K562 (cell line): ENCODE data around the gene RCOR2. TPM values are rescaled to one million over a fixed set of nuclear protein-coding genes. Genes with fewer than 3 reads are reported as not detected.

Source experiments
- FOXK1 ChIP-seq: sonication (generic); formaldehyde crosslinking; IDR thresholded peaks from 2 replicates; pipeline ENCODE4 v1.8.0; 2022; ENCODE audit warnings: missing genetic modification reagents, mild to moderate bottlenecking, borderline replicate concordance
- HEY1 ChIP-seq: fragments of 250-450 bp; sonication (Bioruptor Pico); IDR thresholded peaks from 2 replicates; pipeline ENCODE4 v1.5.0; 2020; ENCODE audit warnings: mild to moderate bottlenecking, moderate library complexity, borderline replicate concordance
- JUNB ChIP-seq: fragments of 450-650 bp; formaldehyde crosslinking; conservative IDR thresholded peaks from 2 replicates; pipeline ENCODE4 v1.4.0; 2020; ENCODE audit warnings: mild to moderate bottlenecking
- PHB2 ChIP-seq: fragments of 450-650 bp; IDR thresholded peaks from 2 replicates; pipeline ENCODE4 v1.6.1; 2017; ENCODE audit warnings: low read depth
- PRPF4 ChIP-seq: fragments of 200-400 bp; formaldehyde crosslinking; IDR thresholded peaks from one replicate; pipeline ENCODE4 v1.6.1; 2017; ENCODE audit warnings: low read length, low read depth, mild to moderate bottlenecking; ENCODE audit not compliant: insufficient read depth, poor library complexity, severe bottlenecking
- RBM22 ChIP-seq: fragments of 200-400 bp; formaldehyde crosslinking; IDR thresholded peaks from 2 replicates; pipeline ENCODE4 v1.6.1; 2018; ENCODE audit warnings: low read length, low read depth; ENCODE audit not compliant: poor library complexity, severe bottlenecking
- TCF3 ChIP-seq: sonication (generic); formaldehyde crosslinking; IDR thresholded peaks from 2 replicates; pipeline ENCODE4 v1.4.0; 2020; ENCODE audit warnings: mild to moderate bottlenecking, missing genetic modification reagents
- ZC3H4 ChIP-seq: sonication (generic); formaldehyde crosslinking; IDR thresholded peaks from 2 replicates; pipeline ENCODE4 v1.9.0; 2021; ENCODE audit warnings: missing genetic modification reagents, borderline replicate concordance
- polyA plus RNA-seq, 8 experiments: library from polyadenylated mRNA; depleted of rRNA in 4 of 8; stranded (reverse) in 5 of 8; unstranded in 3 of 8; fragments of >200 nt; fragmentation: Nextera tagmentation in 2 of 8; fragmentation: Illumina TruSeq in 1 of 8; extraction: Ambion mirVana in 2 of 8; extraction: Trizol in 1 of 8; gene quantifications; 2 replicates each; pipeline versions ENCODE4 v1.2.1 to v1.2.3, GENCODE V29; 2011 to 2014; ENCODE audit warnings: inconsistent platforms in 1 of 8, missing spikeins in 1 of 8
- total RNA-seq, 7 experiments: library from RNA; depleted of rRNA in 6 of 7; stranded (reverse); fragments of >200 nt in 6 of 7; fragmentation: Illumina TruSeq in 2 of 7; extraction: Trizol in 2 of 7; gene quantifications; 2 replicates each; pipeline versions ENCODE4 v1.2.1 to v1.2.3, GENCODE V29; 2011 to 2021; ENCODE audit warnings: low replicate concordance in 1 of 7
- TF ChIP-seq, protein P1 (sequence below), 2 experiments: fragments of 450-650 bp in 1 of 2; IDR thresholded peaks; 2 replicates each; pipeline ENCODE4 v1.6.1; 2011 to 2017; ENCODE audit warnings: low read depth in 2 of 2, antibody characterized with exemption in 1 of 2, borderline replicate concordance in 1 of 2, low read length in 1 of 2, mild to moderate bottlenecking in 1 of 2, mixed read lengths in 1 of 2; ENCODE audit not compliant: control insufficient read depth in 1 of 2
- TF ChIP-seq, protein P2 (sequence below): fragments of 250-450 bp; sonication (Bioruptor Pico); IDR thresholded peaks from 2 replicates; pipeline ENCODE4 v1.5.1; 2021; ENCODE audit warnings: mild to moderate bottlenecking
- TF ChIP-seq, protein P3 (sequence below): fragments of 250-450 bp; sonication (Bioruptor Pico); IDR thresholded peaks from 2 replicates; pipeline ENCODE4 v1.5.0; 2021; ENCODE audit warnings: mild to moderate bottlenecking, borderline replicate concordance
- TF ChIP-seq, protein P4 (sequence below), 2 experiments: fragments of 450-650 bp; IDR thresholded peaks; 2 replicates each; pipeline ENCODE4 v1.6.1; 2018; ENCODE audit warnings: mild to moderate bottlenecking in 2 of 2, low read depth in 1 of 2; ENCODE audit not compliant: partially characterized antibody in 2 of 2
- TF ChIP-seq, protein P5 (sequence below): sonication (generic); formaldehyde crosslinking; IDR thresholded peaks from 2 replicates; pipeline ENCODE4 v1.8.0; 2022; ENCODE audit warnings: mild to moderate bottlenecking, missing genetic modification reagents

RCOR2 gene
- total and polyA plus RNA-seq, 9 of the 15 experiments (the other 6 are each of a cell fraction or from before 2014, with no cell fraction given), result 0.04 to 6.5 (median 2.5) TPM; not detected in 1

DNA sequence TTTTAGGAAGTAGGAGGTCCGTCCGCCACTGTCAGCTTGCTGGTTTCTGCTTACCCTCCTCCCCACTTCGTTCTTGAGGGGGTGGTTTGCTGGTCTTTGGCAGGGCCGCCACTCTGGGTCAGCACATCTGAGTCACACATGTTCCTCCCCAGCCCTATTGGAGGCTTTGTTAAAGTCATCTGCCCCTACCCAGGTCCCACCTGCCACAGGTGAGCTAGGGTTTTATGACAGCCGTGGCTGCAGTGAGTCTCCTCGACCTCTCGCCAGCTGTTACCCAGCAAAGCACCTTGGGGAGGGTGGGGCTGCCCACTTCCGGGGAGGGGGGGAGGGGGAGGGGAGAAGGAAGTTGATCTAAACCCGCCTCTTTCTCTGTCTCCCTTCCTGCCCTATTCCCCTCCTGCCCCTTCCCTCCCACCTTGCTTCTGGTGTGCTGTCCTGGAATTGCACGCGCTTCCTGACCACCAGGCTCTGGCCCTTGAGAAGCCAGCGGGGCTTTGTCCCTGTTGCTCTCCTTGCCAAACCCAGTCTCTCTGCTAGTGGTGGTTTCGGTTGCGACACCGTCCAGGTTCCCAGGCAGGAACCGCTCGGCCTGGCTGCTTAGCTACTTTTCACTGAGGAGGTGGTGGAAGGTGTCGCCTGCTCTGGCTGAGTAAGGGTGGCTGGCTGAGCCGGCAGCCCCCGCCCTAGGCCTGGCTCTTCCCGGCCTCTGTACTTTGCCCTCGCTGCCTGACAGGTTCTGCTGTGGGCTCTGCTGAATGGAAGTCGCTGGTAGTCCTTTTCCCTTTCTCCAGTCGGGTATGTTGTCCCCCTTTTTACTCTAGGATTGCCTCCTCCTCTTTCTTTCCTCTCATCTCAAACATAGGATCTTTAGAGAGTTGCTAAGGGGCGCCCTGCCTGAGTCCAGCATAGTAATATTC, 28.5 kb downstream of the RCOR2 start (continued):
- TF ChIP-seq ZC3H4 (CRISPR knock-in tag), result no peak
- TF ChIP-seq PHB2, result no peak
- TF ChIP-seq JUNB (CRISPR knock-in tag), result no peak
- no peak for TF ChIP-seq HEY1 (CRISPR knock-in tag)
- TF ChIP-seq, protein P1, sequence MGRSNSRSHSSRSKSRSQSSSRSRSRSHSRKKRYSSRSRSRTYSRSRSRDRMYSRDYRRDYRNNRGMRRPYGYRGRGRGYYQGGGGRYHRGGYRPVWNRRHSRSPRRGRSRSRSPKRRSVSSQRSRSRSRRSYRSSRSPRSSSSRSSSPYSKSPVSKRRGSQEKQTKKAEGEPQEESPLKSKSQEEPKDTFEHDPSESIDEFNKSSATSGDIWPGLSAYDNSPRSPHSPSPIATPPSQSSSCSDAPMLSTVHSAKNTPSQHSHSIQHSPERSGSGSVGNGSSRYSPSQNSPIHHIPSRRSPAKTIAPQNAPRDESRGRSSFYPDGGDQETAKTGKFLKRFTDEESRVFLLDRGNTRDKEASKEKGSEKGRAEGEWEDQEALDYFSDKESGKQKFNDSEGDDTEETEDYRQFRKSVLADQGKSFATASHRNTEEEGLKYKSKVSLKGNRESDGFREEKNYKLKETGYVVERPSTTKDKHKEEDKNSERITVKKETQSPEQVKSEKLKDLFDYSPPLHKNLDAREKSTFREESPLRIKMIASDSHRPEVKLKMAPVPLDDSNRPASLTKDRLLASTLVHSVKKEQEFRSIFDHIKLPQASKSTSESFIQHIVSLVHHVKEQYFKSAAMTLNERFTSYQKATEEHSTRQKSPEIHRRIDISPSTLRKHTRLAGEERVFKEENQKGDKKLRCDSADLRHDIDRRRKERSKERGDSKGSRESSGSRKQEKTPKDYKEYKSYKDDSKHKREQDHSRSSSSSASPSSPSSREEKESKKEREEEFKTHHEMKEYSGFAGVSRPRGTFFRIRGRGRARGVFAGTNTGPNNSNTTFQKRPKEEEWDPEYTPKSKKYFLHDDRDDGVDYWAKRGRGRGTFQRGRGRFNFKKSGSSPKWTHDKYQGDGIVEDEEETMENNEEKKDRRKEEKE (IDR thresholded peaks at IDR 0.05; ENCODE audit: borderline replicate concordance in 1 of 2, control insufficient read depth in 1 of 2, low read depth in 2 of 2, low read length in 1 of 2), result no peak
- TF ChIP-seq, protein P2, sequence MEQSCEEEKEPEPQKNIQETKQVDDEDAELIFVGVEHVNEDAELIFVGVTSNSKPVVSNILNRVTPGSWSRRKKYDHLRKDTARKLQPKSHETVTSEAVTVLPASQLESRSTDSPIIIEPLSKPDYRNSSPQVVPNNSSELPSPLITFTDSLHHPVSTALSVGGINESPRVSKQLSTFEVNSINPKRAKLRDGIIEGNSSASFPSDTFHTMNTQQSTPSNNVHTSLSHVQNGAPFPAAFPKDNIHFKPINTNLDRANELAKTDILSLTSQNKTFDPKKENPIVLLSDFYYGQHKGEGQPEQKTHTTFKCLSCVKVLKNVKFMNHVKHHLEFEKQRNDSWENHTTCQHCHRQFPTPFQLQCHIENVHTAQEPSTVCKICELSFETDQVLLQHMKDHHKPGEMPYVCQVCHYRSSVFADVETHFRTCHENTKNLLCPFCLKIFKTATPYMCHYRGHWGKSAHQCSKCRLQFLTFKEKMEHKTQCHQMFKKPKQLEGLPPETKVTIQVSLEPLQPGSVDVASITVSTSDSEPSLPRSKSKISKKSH (CRISPR knock-in tag), result no peak
- TF ChIP-seq TCF3 (CRISPR knock-in tag), result no peak
- TF ChIP-seq RBM22, result no peak
- TF ChIP-seq, protein P3, sequence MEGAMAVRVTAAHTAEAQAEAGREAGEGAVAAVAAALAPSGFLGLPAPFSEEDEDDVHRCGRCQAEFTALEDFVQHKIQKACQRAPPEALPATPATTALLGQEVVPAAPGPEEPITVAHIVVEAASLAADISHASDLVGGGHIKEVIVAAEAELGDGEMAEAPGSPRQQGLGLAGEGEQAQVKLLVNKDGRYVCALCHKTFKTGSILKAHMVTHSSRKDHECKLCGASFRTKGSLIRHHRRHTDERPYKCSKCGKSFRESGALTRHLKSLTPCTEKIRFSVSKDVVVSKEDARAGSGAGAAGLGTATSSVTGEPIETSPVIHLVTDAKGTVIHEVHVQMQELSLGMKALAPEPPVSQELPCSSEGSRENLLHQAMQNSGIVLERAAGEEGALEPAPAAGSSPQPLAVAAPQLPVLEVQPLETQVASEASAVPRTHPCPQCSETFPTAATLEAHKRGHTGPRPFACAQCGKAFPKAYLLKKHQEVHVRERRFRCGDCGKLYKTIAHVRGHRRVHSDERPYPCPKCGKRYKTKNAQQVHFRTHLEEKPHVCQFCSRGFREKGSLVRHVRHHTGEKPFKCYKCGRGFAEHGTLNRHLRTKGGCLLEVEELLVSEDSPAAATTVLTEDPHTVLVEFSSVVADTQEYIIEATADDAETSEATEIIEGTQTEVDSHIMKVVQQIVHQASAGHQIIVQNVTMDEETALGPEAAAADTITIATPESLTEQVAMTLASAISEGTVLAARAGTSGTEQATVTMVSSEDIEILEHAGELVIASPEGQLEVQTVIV (CRISPR knock-in tag), result no peak
- TF ChIP-seq PRPF4, result no peak
- no peak for TF ChIP-seq FOXK1 (CRISPR knock-in tag)
- TF ChIP-seq, protein P4, sequence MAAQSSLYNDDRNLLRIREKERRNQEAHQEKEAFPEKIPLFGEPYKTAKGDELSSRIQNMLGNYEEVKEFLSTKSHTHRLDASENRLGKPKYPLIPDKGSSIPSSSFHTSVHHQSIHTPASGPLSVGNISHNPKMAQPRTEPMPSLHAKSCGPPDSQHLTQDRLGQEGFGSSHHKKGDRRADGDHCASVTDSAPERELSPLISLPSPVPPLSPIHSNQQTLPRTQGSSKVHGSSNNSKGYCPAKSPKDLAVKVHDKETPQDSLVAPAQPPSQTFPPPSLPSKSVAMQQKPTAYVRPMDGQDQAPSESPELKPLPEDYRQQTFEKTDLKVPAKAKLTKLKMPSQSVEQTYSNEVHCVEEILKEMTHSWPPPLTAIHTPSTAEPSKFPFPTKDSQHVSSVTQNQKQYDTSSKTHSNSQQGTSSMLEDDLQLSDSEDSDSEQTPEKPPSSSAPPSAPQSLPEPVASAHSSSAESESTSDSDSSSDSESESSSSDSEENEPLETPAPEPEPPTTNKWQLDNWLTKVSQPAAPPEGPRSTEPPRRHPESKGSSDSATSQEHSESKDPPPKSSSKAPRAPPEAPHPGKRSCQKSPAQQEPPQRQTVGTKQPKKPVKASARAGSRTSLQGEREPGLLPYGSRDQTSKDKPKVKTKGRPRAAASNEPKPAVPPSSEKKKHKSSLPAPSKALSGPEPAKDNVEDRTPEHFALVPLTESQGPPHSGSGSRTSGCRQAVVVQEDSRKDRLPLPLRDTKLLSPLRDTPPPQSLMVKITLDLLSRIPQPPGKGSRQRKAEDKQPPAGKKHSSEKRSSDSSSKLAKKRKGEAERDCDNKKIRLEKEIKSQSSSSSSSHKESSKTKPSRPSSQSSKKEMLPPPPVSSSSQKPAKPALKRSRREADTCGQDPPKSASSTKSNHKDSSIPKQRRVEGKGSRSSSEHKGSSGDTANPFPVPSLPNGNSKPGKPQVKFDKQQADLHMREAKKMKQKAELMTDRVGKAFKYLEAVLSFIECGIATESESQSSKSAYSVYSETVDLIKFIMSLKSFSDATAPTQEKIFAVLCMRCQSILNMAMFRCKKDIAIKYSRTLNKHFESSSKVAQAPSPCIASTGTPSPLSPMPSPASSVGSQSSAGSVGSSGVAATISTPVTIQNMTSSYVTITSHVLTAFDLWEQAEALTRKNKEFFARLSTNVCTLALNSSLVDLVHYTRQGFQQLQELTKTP (IDR thresholded peaks at IDR 0.05; ENCODE audit: low read depth in 1 of 2, partially characterized antibody in 2 of 2), result peak in 1 of 2 experiments; percentile 57
- TF ChIP-seq, protein P5, sequence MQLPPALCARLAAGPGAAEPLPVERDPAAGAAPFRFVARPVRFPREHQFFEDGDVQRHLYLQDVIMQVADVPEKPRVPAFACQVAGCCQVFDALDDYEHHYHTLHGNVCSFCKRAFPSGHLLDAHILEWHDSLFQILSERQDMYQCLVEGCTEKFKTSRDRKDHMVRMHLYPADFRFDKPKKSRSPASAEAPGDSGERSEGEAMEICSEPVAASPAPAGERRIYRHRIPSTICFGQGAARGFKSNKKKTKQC (CRISPR knock-in tag), result no peak
